ENCODE results near the gene IRS4. TPM values are rescaled to one million over a fixed set of nuclear protein-coding genes. Genes with fewer than 3 reads are reported as not detected.

IRS4 gene
- total and polyA plus RNA-seq, 8 donors, result 0.49 to 2.5 (median 1.2) TPM; not detected in 2

DNA sequence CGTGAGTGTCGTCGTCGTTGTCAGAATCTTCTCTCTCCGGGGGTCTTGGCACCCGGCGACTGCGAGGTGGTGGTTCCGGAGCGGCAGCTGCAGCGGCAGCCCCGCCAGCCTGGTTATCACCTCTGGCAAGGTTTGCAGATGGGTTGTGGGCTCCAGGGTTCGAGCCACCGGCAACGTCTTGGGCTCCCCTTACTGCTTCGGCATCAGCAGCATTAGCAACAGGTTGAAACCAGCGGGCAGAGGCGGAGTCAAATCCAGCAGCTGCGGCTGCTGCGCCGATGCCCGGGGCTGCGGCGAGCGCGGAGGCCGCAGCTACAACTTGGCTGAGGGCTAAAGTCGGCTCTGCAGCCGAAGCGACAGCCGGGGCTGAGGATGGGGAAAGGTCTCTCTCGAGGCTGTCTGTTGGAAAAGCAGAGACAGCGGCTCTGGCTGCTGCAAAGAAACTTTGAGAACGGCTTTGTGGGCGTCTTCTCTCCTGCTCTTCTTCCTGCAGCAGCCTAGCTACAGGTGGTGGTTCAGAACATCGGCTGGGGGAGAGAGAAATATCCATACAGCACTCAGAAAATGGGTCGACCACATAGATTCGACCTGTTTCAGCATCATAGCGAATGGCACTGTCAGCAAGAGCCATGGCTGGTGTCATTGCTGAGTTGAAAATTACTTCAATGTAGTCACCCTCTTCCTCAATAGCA is 3.6 kb downstream of the IRS4 start:
- peaks cover 71 to 79% of the 10 kb centered on the region in 2 donors for H3K27me3 ChIP-seq
- no peak overlapping the region for H3K27ac ChIP-seq
- ATAC-seq (no peak), DNase-seq (peak in 1 of 4 donors; percentile 17)
- H3K4me3 ChIP-seq, result no peak overlapping the region
- H3K4me1 ChIP-seq, result no peaks in the 10 kb centered on the region
- TF ChIP-seq, protein P1, sequence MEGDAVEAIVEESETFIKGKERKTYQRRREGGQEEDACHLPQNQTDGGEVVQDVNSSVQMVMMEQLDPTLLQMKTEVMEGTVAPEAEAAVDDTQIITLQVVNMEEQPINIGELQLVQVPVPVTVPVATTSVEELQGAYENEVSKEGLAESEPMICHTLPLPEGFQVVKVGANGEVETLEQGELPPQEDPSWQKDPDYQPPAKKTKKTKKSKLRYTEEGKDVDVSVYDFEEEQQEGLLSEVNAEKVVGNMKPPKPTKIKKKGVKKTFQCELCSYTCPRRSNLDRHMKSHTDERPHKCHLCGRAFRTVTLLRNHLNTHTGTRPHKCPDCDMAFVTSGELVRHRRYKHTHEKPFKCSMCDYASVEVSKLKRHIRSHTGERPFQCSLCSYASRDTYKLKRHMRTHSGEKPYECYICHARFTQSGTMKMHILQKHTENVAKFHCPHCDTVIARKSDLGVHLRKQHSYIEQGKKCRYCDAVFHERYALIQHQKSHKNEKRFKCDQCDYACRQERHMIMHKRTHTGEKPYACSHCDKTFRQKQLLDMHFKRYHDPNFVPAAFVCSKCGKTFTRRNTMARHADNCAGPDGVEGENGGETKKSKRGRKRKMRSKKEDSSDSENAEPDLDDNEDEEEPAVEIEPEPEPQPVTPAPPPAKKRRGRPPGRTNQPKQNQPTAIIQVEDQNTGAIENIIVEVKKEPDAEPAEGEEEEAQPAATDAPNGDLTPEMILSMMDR (IDR thresholded peaks at IDR 0.05), result no peak
- intact Hi-C loops (cut with DNase I), result no loop called here
- H3K36me3 ChIP-seq, result no peaks in the 10 kb centered on the region
- H3K9me3 ChIP-seq, result no peaks in the 10 kb centered on the region

- peaks cover 58 to 63% of the 10 kb centered on the region in 2 donors for H3K27me3 ChIP-seq
- no peaks in the 10 kb centered on the region for H3K4me1 ChIP-seq
- intact Hi-C loops (cut with DNase I), result no loop called here
- TF ChIP-seq, protein P1 (IDR thresholded peaks at IDR 0.05), result no peak
- no peaks in the 10 kb centered on the region for H3K9me3 ChIP-seq
- DNase-seq, result no peak
- H3K27ac ChIP-seq, result no peak overlapping the region
- ATAC-seq, result no peak
- no peak overlapping the region for H3K4me3 ChIP-seq
- no peaks in the 10 kb centered on the region for H3K36me3 ChIP-seq
These were observed 5.2 kb downstream of the IRS4 start for GRCh38 chrX:108731153-108731552.

- no peak for ATAC-seq
- DNase-seq, result no peak
- Histone ChIP-seq H3K4me1 (no peaks in the 10 kb centered on the region), H3K27ac (no peak overlapping the region), H3K27me3 (peaks cover 19 to 23% of the 10 kb centered on the region in 2 donors), H3K4me3 (no peak overlapping the region), H3K36me3 (no peaks in the 10 kb centered on the region), H3K9me3 (no peaks in the 10 kb centered on the region)
- intact Hi-C loops (cut with DNase I), result no loop called here
- TF ChIP-seq, protein P1 (IDR thresholded peaks at IDR 0.05), result no peak
These were observed 9.6 kb downstream of the IRS4 start for GRCh38 chrX:108726748-108727147.

GRCh38 chrX:108722561-108722960 is 13.8 kb downstream of the IRS4 start:
- ATAC-seq (no peak), DNase-seq (no peak)
- H3K27ac ChIP-seq, result no peak overlapping the region
- H3K36me3 ChIP-seq, result no peaks in the 10 kb centered on the region
- TF ChIP-seq, protein P1 (IDR thresholded peaks at IDR 0.05), result no peak
- intact Hi-C loops (cut with DNase I), result no loop called here
- H3K9me3 ChIP-seq, result no peaks in the 10 kb centered on the region
- no peaks in the 10 kb centered on the region for H3K4me1 ChIP-seq
- no peak overlapping the region for H3K4me3 ChIP-seq
- H3K27me3 ChIP-seq, result peaks cover 0 to 7% of the 10 kb centered on the region in 2 donors

DNA sequence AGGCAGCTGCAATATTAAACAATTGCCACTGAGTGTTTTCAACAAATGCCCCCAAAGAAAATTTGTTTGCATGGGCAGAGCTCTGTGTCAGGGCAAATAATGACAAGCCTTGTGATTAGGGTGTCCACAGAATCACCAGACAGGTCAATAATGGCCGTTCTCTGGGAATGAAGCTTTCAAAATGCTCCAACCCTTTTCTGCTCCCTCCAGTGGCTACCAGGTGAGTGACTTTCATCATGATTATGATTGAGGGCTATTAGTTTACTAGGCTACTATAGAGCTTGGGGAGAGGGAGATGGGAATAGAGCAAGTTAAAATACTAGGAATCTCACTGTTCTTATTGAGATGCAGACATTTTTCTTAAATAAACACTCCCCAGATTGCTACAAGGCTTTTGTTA is 23.5 kb downstream of the IRS4 start:
- no peak overlapping the region for H3K4me3 ChIP-seq
- no peak overlapping the region for H3K27ac ChIP-seq
- no peaks in the 10 kb centered on the region for H3K9me3 ChIP-seq
- intact Hi-C loops (cut with DNase I), result no loop called here
- no peak for DNase-seq
- ATAC-seq, result no peak
- no peaks in the 10 kb centered on the region for H3K27me3 ChIP-seq
- no peaks in the 10 kb centered on the region for H3K4me1 ChIP-seq
- TF ChIP-seq, protein P1 (IDR thresholded peaks at IDR 0.05), result no peak
- H3K36me3 ChIP-seq, result no peaks in the 10 kb centered on the region

Measured in left lung (tissue), 10 donors.